Caco-2 (cell line): ENCODE measurements around the gene TCF20. TPM values are rescaled to one million over a fixed set of nuclear protein-coding genes. Genes with fewer than 3 reads are reported as not detected.

ENCODE experiments used
- BruUV-seq: library from RNA; stranded (reverse); fragments of 400-500 nt; replicated peaks from 2 replicates; lab custom pipeline; 2021; lab: Mats Ljungman, UMichigan
- CTCF ChIA-PET: fragments of 300-600 bp; sonication (Branson Sonifier 250); formaldehyde crosslinking; loops from one replicate; lab custom pipeline; 2022; ENCODE audit warnings: antibody characterized with exemption; lab: Charles Lee
- POLR2A ChIA-PET: fragments of 300-600 bp; sonication (Branson Sonifier 250); formaldehyde crosslinking; loops from one replicate; lab custom pipeline; 2022; ENCODE audit warnings: antibody characterized with exemption; lab: Charles Lee
- DNase-seq, 2 experiments: peaks; one replicate each; pipeline versions ENCODE4 v3.0.0 to v3.0.0-alpha.2; 2020 to 2022
- H3K27me3 ChIP-seq: replicated peaks from 2 replicates; pipeline ENCODE4 v1.6.0; 2011; ENCODE audit warnings: low read length; ENCODE audit not compliant: control insufficient read depth, insufficient read depth
- H3K36me3 ChIP-seq: 2 replicates; pipeline ENCODE4 v1.5.1; 2011; ENCODE audit warnings: low read length; ENCODE audit not compliant: control insufficient read depth, insufficient read depth
- H3K4me1 ChIP-seq: fragments of 250-450 bp; sonication (Bioruptor Pico); 2 replicates; pipeline ENCODE4 v1.5.1; 2020; ENCODE audit warnings: mild to moderate bottlenecking
- H3K4me3 ChIP-seq: 2 replicates; pipeline ENCODE4 v1.5.1; 2011; ENCODE audit warnings: low read depth, mild to moderate bottlenecking, control low read depth, low read length
- H3K9me3 ChIP-seq: fragments of 250-450 bp; sonication (Bioruptor Pico); 2 replicates; pipeline ENCODE4 v1.5.1; 2020; ENCODE audit warnings: mild to moderate bottlenecking, moderate library complexity
- H3K27ac Mint-ChIP-seq: one replicate; pipeline ENCODE4 v1.8.0; 2022; ENCODE audit warnings: mixed read lengths; ENCODE audit not compliant: unreplicated experiment
- H3K27me3 Mint-ChIP-seq: one replicate; pipeline ENCODE4 v1.8.0; 2022; ENCODE audit warnings: mixed read lengths; ENCODE audit not compliant: insufficient read depth, unreplicated experiment
- H3K36me3 Mint-ChIP-seq: one replicate; pipeline ENCODE4 v1.8.0; 2022; ENCODE audit warnings: mild to moderate bottlenecking, mixed read lengths; ENCODE audit not compliant: insufficient read depth, unreplicated experiment
- H3K4me1 Mint-ChIP-seq: one replicate; pipeline ENCODE4 v1.8.0; 2022; ENCODE audit warnings: low read depth, mixed read lengths; ENCODE audit not compliant: unreplicated experiment
- H3K4me3 Mint-ChIP-seq: one replicate; pipeline ENCODE4 v1.8.0; 2022; ENCODE audit warnings: mild to moderate bottlenecking, moderate library complexity, mixed read lengths; ENCODE audit not compliant: unreplicated experiment
- H3K9me3 Mint-ChIP-seq: one replicate; pipeline ENCODE4 v1.8.0; 2022; ENCODE audit warnings: mixed read lengths; ENCODE audit not compliant: unreplicated experiment
- CTCF ChIP-seq, 2 experiments: fragments of 200-600 bp in 1 of 2; IDR thresholded peaks; 1 replicate in 1 of 2; 2 replicates in 1 of 2; pipeline versions ENCODE4 v1.5.1 to v1.8.0; 2011 to 2022; ENCODE audit warnings: antibody characterized with exemption in 1 of 2, control low read depth in 1 of 2, inconsistent platforms in 1 of 2, low read depth in 1 of 2, low read length in 1 of 2, mild to moderate bottlenecking in 1 of 2, moderate library complexity in 1 of 2; ENCODE audit not compliant: insufficient read depth in 1 of 2, severe bottlenecking in 1 of 2, unreplicated experiment in 1 of 2
- intact Hi-C: fragments of 100-400 bp; cut with micrococcal nuclease; formaldehyde crosslinking; loops from one replicate; pipeline ENCODE4 v1.10.0; 2022; ENCODE audit not compliant: unreplicated experiment
- total RNA-seq: library from RNA; stranded (reverse); gene quantifications from 2 replicates; pipeline ENCODE4 v1.2.3, GENCODE V29; 2022

The TCF20 gene
- total RNA-seq, 1 experiment from 2014 or later = 82.7 TPM

GRCh38 chr22:42298746-42299145 is 28.3 kb upstream of the TCF20 start:
- Histone ChIP-seq H3K9me3 (no peaks in the 10 kb centered on the region), H3K27me3 (no peaks in the 10 kb centered on the region), H3K36me3 (no peaks in the 10 kb centered on the region), H3K4me3 (no peak overlapping the region), H3K4me1 (peaks cover 78% of the 10 kb centered on the region)
- no TSS peak for BruUV-seq
- peak overlapping the region; percentile 33 for H3K4me3 Mint-ChIP-seq
- no peaks in the 10 kb centered on the region for H3K27me3 Mint-ChIP-seq
- ChIA-PET CTCF (no interaction called here), POLR2A (no interaction called here)
- H3K4me1 Mint-ChIP-seq = peaks cover 49% of the 10 kb centered on the region
- H3K27ac Mint-ChIP-seq = peak overlapping the region; percentile 48
- no peak for TF ChIP-seq CTCF (IDR thresholded peaks at IDR 0.05; ENCODE audit: insufficient read depth in 1 of 2, low read depth in 1 of 2, low read length in 1 of 2, severe bottlenecking in 1 of 2, unreplicated experiment in 1 of 2)
- DNase-seq = no peak
- peaks cover 7% of the 10 kb centered on the region for H3K36me3 Mint-ChIP-seq
- intact Hi-C loops = no loop called here
- no peaks in the 10 kb centered on the region for H3K9me3 Mint-ChIP-seq

GRCh38 chr22:42297778-42298177 is 27.3 kb upstream of the TCF20 start:
- H3K9me3 Mint-ChIP-seq = no peaks in the 10 kb centered on the region
- peak overlapping the region; percentile 48 for H3K27ac Mint-ChIP-seq
- H3K36me3 ChIP-seq = no peaks in the 10 kb centered on the region
- no peak for DNase-seq
- H3K4me1 Mint-ChIP-seq = peaks cover 42% of the 10 kb centered on the region
- ChIA-PET CTCF (interaction anchor here (0.6 to 1.0 kb wide), 2 partner anchors 12 to 16 kb away, joined by 3 to 7 read pairs; no protein-coding TSS in a partner anchor), POLR2A (no interaction called here)
- peaks cover 79% of the 10 kb centered on the region for H3K4me1 ChIP-seq
- no peak overlapping the region for H3K4me3 Mint-ChIP-seq
- intact Hi-C loops = no loop called here
- peaks cover 5% of the 10 kb centered on the region for H3K36me3 Mint-ChIP-seq
- H3K27me3 Mint-ChIP-seq = no peaks in the 10 kb centered on the region
- TF ChIP-seq CTCF (IDR thresholded peaks at IDR 0.05; ENCODE audit: insufficient read depth in 1 of 2, low read depth in 1 of 2, low read length in 1 of 2, severe bottlenecking in 1 of 2, unreplicated experiment in 1 of 2) = no peak
- no peaks in the 10 kb centered on the region for H3K9me3 ChIP-seq
- no peaks in the 10 kb centered on the region for H3K27me3 ChIP-seq
- no TSS peak for BruUV-seq
- no peak overlapping the region for H3K4me3 ChIP-seq

DNA sequence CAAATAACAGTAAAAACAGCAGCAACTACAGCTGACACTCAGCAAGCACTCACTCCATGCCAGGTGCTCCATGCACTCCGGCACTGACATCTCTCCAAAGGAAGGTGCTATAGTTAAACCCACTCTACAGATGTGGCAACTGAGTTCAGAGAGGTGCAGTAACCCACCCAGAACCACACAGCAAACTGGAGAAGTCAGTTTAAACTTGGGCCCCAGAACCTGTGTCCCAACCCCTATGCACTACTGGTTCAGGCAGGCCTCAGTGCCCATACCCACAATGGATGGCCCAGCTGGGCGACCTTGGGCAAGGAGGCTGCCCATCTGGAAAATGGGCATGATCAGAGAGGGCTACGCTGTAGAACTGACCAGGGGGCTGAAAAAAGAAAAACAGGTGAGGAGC is 26.4 kb upstream of the TCF20 start:
- no peaks in the 10 kb centered on the region for H3K9me3 Mint-ChIP-seq
- Histone ChIP-seq H3K9me3 (no peaks in the 10 kb centered on the region), H3K36me3 (no peaks in the 10 kb centered on the region), H3K4me1 (peaks cover 79% of the 10 kb centered on the region), H3K4me3 (no peak overlapping the region), H3K27me3 (no peaks in the 10 kb centered on the region)
- ChIA-PET CTCF (interaction anchor here (0.6 to 1.1 kb wide), 4 partner anchors 10 to 15 kb away, joined by 3 to 7 read pairs (median 5); no protein-coding TSS in a partner anchor), POLR2A (no interaction called here)
- no peaks in the 10 kb centered on the region for H3K27me3 Mint-ChIP-seq
- peaks cover 39% of the 10 kb centered on the region for H3K4me1 Mint-ChIP-seq
- intact Hi-C loops = no loop called here
- peaks cover 5% of the 10 kb centered on the region for H3K36me3 Mint-ChIP-seq
- no peak for DNase-seq
- no peak overlapping the region for H3K27ac Mint-ChIP-seq
- BruUV-seq = no TSS peak
- TF ChIP-seq CTCF (IDR thresholded peaks at IDR 0.05; ENCODE audit: insufficient read depth in 1 of 2, low read depth in 1 of 2, low read length in 1 of 2, severe bottlenecking in 1 of 2, unreplicated experiment in 1 of 2) = no peak
- no peak overlapping the region for H3K4me3 Mint-ChIP-seq
